Keratinocyte (primary cell): ENCODE results near the gene DPEP2.

Source experiments
- EZH2 ChIP-seq: IDR thresholded peaks from one replicate; pipeline ENCODE4 v1.6.1; 2012; ENCODE audit warnings: inconsistent platforms, mild to moderate bottlenecking, low read length, moderate library complexity
- TF ChIP-seq, protein P1 (sequence below), 3 experiments: IDR thresholded peaks in 1 of 3; conservative IDR thresholded peaks in 1 of 3; optimal IDR thresholded peaks in 1 of 3; 2 replicates in 2 of 3; 3 replicates in 1 of 3; pipeline versions ENCODE3 to v1.5.1; 2011; ENCODE audit warnings: low read length in 3 of 3, mild to moderate bottlenecking in 3 of 3, moderate library complexity in 2 of 3, control low read depth in 1 of 3, inconsistent platforms in 1 of 3; ENCODE audit not compliant: insufficient read depth in 2 of 3; ENCODE audit errors: extremely low read depth in 1 of 3

DNA sequence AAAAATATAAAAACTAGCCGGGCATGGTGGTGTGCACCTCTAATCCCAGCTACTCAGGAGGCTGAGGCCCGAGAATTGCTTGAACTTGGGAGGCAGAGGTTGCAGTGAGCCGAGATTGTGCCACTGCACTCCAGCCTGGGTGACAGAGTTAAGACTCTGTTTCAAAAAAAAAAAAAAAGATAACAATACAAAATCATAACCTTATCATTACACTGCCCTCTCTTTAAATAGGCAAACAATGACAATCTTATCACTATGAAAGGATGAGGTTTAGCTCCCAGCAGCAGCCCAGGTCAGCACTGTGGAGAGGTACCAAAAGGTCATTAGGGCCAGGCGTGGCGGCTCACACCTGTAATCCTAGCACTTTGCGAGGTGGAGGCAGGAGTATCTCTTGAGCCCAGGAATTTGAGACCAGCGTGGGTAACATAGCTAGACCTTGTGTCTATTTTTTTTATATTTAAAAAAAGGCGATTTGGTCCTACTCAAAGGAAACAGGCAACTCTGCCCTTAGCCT lies 19.9 kb upstream of the DPEP2 start:
- TF ChIP-seq EZH2 = no peak
- TF ChIP-seq, protein P1, sequence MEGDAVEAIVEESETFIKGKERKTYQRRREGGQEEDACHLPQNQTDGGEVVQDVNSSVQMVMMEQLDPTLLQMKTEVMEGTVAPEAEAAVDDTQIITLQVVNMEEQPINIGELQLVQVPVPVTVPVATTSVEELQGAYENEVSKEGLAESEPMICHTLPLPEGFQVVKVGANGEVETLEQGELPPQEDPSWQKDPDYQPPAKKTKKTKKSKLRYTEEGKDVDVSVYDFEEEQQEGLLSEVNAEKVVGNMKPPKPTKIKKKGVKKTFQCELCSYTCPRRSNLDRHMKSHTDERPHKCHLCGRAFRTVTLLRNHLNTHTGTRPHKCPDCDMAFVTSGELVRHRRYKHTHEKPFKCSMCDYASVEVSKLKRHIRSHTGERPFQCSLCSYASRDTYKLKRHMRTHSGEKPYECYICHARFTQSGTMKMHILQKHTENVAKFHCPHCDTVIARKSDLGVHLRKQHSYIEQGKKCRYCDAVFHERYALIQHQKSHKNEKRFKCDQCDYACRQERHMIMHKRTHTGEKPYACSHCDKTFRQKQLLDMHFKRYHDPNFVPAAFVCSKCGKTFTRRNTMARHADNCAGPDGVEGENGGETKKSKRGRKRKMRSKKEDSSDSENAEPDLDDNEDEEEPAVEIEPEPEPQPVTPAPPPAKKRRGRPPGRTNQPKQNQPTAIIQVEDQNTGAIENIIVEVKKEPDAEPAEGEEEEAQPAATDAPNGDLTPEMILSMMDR (optimal IDR thresholded peaks at IDR 0.05 in 1 of 3, IDR thresholded peaks at IDR 0.05 in 1 of 3, conservative IDR thresholded peaks at IDR 0.05 in 1 of 3; ENCODE audit: extremely low read depth in 1 of 3, insufficient read depth in 2 of 3, low read length in 3 of 3) = no peak
